Dermis blood vessel endothelial cell (primary cell): Measurements from ENCODE around the gene FANK1. TPM values are rescaled to one million over a fixed set of nuclear protein-coding genes. Genes with fewer than 3 reads are reported as not detected.
"Not testable (repeated sequence)": the region's sequence is repeated elsewhere in the genome, so short reads cannot be mapped to it uniquely, and the experiment has no call there.

Experiments
- DNase-seq: peaks from one replicate; pipeline ENCODE4 v3.0.0; 2010
- total RNA-seq: library from RNA; depleted of rRNA; stranded (reverse); fragments of >200 nt; gene quantifications from 2 replicates; pipeline ENCODE4 v1.2.3, GENCODE V29; 2014

Gene FANK1
- total RNA-seq, 1 donor from 2014 or later = 0.51 TPM

DNA sequence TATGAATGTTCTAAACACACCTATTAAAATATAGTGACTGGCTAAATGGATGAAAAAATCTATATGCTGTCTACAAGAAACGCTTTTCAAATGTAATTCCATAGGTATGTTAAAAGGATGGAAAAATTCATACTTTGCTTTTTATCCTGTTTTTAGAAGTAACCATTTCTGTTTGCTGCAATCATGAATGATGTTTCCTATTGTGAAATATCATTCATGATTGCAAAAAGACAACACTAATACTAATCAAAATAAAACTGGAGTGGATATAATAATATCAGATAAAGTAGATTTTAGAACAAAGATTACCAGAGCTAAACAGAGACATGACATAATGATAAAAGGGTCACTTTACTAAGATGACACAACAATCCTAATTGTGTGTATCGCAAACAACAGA is 138.2 kb downstream of the FANK1 start:
- DNase-seq = no peak

DNA sequence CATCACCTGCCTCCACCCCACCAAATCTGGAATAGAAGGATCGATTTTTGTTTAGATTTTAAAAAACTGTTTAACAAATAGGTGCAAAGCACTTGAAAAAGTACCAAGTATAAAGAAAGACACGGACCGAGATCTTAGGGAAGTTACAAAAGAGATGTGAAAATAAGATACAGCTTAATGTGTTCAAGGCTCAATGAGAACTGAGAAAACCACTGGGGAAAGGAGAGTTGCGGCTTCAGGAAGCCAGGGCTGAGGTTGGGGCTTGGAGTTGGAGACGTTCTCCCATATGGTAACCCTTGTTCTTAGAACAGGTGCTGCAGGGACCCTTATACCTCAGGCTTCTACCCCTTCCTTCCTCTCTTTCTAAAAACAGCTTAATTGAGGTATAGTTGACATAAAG is 140.2 kb downstream of the FANK1 start:
- no peak for DNase-seq

GRCh38 chr10:126037946-126038345 is 141.6 kb downstream of the FANK1 start:
- no peak for DNase-seq

- DNase-seq = no peak
Observed at GRCh38 chr10:126041117-126041516, 144.8 kb downstream of the FANK1 start.

GRCh38 chr10:126041804-126042231 is 145.5 kb downstream of the FANK1 start:
- DNase-seq = peak; percentile 97

- DNase-seq = no peak
Observed at GRCh38 chr10:126042354-126042753, 146.0 kb downstream of the FANK1 start.

GRCh38 chr10:126042906-126043305 is 146.5 kb downstream of the FANK1 start:
- no peak for DNase-seq

DNA sequence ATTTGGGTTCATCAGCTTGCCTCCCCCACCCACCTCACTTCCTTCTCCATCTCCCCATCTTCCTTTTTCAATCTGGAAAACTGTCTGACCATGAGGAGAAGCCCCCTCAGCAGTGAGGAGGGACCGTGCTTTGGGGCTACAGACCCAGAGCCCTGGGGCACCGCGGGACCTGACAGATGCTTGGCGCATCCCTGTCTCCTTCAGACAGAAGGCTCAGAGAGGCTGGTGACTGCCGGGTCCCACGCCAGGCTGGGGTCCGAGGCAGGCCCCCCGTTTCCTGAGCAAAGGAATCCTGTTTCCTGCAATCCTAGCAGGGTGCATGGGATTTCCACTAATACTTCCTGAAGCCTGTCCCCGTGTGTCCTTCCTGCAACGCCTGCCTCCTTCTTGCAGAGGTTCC is 147.0 kb downstream of the FANK1 start:
- DNase-seq = no peak

DNA sequence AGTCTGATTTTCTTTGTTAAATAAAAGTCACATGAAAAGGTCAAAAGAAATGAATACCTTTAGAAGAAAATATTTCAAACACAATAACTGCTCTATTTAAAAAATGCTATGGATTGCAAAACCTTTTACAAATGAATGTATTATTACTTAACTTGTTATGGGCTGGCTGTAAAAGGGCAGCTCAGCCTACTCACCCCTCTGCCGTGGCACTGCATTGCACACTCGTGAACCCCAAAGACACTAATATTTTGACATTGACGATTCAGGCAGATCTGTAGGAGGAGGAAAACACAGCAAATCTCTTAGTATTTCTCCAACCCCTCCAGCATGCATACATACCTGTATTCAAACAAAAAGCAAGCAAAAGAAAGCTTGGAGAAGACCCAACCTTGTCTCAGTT is 149.5 kb downstream of the FANK1 start:
- no peak for DNase-seq

- DNase-seq = no peak
Observed at GRCh38 chr10:126046831-126047230, 150.5 kb downstream of the FANK1 start.

GRCh38 chr10:126047749-126048148 is 151.4 kb downstream of the FANK1 start:
- DNase-seq = not testable (repeated sequence)

GRCh38 chr10:126049759-126050700 is 153.7 kb downstream of the FANK1 start:
- DNase-seq = peak; percentile 94

DNA sequence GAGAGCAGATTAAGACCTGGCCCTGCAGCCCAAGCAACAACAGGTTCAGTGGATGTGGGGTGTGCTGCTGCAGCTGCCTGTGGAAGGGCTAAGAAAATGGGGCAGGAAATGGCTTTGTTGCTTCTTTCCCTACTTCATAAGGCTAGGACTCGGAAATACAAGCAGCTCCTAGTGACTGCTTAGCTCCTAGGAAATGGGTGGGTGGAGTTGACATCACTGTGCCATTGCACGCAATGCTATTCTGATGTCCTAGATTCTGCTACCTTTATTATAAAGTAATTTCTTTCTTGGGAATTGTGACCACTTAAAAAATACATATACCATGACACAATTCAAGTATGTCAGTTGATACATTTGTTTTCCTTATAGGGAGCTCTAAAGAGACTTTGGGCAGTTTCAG is 155.8 kb downstream of the FANK1 start:
- DNase-seq = no peak

GRCh38 chr10:126054191-126054590 is 157.8 kb downstream of the FANK1 start:
- no peak for DNase-seq

DNA sequence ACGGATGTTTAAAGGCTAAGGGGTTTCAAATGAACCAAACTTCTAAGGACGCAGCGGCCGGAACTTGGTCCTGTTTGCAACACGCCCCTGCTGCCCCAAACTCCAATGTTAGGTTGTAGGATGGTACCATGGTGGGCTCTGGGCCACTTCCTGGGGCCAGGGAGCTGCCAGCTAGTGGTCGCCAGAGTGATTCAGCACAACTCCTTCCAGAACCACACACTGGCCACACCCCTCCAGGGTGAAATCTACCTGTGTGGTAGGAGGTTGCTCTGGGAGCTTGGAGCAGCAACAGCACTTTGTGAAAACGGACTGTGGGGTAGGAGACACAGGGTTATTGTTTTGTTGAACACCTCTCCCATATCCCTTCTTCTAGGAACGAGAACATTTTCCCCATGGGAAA is 161.1 kb downstream of the FANK1 start:
- no peak for DNase-seq

DNA sequence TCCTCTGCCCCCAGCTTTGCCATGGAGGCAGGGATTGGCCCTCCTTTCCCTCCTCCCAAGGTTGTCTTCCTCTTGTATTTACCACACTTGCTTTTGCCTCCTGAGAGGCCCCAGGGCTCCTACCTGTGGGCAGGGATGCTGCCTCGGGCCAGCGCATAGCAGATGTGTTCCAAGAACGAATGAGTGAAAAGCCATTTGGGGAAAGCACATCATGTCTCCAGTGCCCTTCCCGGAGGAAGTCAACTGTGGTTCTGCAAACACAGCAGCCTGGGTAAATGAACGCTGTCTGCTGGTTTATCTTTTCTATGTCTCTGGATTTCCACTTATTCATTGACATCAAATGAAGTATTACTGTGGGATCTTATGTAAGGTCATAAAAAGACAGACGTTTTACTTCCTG is 161.7 kb downstream of the FANK1 start:
- DNase-seq = no peak

GRCh38 chr10:126058507-126058906 is 162.1 kb downstream of the FANK1 start:
- DNase-seq = peak; percentile 29

Other genes starting within 250 kb of the FANK1 start
- gene TEX36, start 213.4 kb upstream of the FANK1 start, total RNA-seq = not detected in 2 replicates
- 18.8 and 19.1 TPM in 2 replicates for gene EDRF1, start 176.9 kb upstream of the FANK1 start, total RNA-seq
- gene MMP21, start 120.7 kb upstream of the FANK1 start, total RNA-seq = 0.34 and 0.65 TPM in 2 replicates
- gene UROS, start 73.3 kb upstream of the FANK1 start, total RNA-seq = 47.1 and 48.3 TPM in 2 replicates
- gene BCCIP, start 73.0 kb upstream of the FANK1 start, total RNA-seq = 46.1 and 61.8 TPM in 2 replicates
- 51.2 and 56.7 TPM in 2 replicates for gene DHX32, start 15.3 kb upstream of the FANK1 start, total RNA-seq